GM12878 (cell line): ENCODE results near the gene ZNF689. TPM values are rescaled to one million over a fixed set of nuclear protein-coding genes. Genes with fewer than 3 reads are reported as not detected.

Experiments used
- ATAC-seq: fragments of 200-7000 bp; cut with Tn5 transposase; 3 replicates; pipeline ENCODE4 v1.9.1; 2020; ENCODE audit warnings: mild to moderate bottlenecking, moderate library complexity
- BruUV-seq: library from RNA; stranded (reverse); fragments of 400-500 nt; replicated peaks from 2 replicates; lab custom pipeline; 2021; lab: Mats Ljungman, UMichigan
- CTCF ChIA-PET: fragments of 300-600 bp; sonication (Branson Sonifier 250); formaldehyde crosslinking; extraction: SDS; loops from one replicate; lab custom pipeline; 2021; ENCODE audit warnings: inconsistent platforms; lab: Yijun Ruan, JAX
- POLR2A ChIA-PET: fragments of 350-600 bp; formaldehyde crosslinking; extraction: SDS; loops from one replicate; lab custom pipeline; 2021; ENCODE audit warnings: inconsistent platforms; lab: Charles Lee
- RAD21 ChIA-PET: fragments of 300-600 bp; sonication (Branson Sonifier 250); formaldehyde crosslinking; loops from one replicate; lab custom pipeline; 2023; ENCODE audit warnings: antibody characterized with exemption; ENCODE audit not compliant: unreplicated experiment; lab: Charles Lee
- SMC1A ChIA-PET: fragments of 300-600 bp; sonication (Branson Sonifier 250); formaldehyde crosslinking; loops from one replicate; lab custom pipeline; 2023; ENCODE audit not compliant: unreplicated experiment, uncharacterized antibody; lab: Charles Lee
- DNase-seq: peaks from one replicate; pipeline ENCODE4 v3.0.0-alpha.2; 2011; ENCODE audit warnings: low read depth, low spot score
- FAIRE-seq: peaks from 3 replicates; lab custom pipeline; 2011; peaks lifted over from hg19 to GRCh38; lab: Jason Lieb, UNC
- H2AFZ ChIP-seq: 2 replicates; pipeline ENCODE4 v1.6.0; 2011; ENCODE audit warnings: low read depth, low read length, control low read depth; ENCODE audit not compliant: control insufficient read depth
- H3K27ac ChIP-seq: 2 replicates; pipeline ENCODE4 v1.5.1; 2011; ENCODE audit warnings: control low read depth; ENCODE audit not compliant: control insufficient read depth, insufficient read depth
- H3K27me3 ChIP-seq, 2 experiments: replicated peaks in 1 of 2; 2 replicates each; pipeline versions ENCODE4 v1.6.0 to v1.6.1; 2011; ENCODE audit warnings: low read length in 1 of 2; ENCODE audit not compliant: control insufficient read depth in 2 of 2, insufficient read depth in 2 of 2
- H3K36me3 ChIP-seq, 2 experiments: 2 replicates each; pipeline ENCODE4 v1.5.1; 2011; ENCODE audit warnings: low read length in 1 of 2; ENCODE audit not compliant: control insufficient read depth in 2 of 2, insufficient read depth in 2 of 2
- H3K4me1 ChIP-seq: 2 replicates; pipeline ENCODE4 v1.6.1; 2011; ENCODE audit warnings: mild to moderate bottlenecking, low read length, moderate library complexity, mixed read lengths; ENCODE audit not compliant: control insufficient read depth, insufficient read depth
- H3K4me2 ChIP-seq: 2 replicates; pipeline ENCODE4 v1.6.0; 2011; ENCODE audit warnings: control low read depth; ENCODE audit not compliant: control insufficient read depth, insufficient read depth
- H3K4me3 ChIP-seq: fragments of 200-600 bp; sonication (generic); 2 replicates; pipeline ENCODE4 v1.5.1; 2016
- H3K79me2 ChIP-seq: 2 replicates; pipeline ENCODE4 v1.6.0; 2011; ENCODE audit warnings: low read length; ENCODE audit not compliant: control insufficient read depth, insufficient read depth
- H3K9ac ChIP-seq: 2 replicates; pipeline ENCODE4 v1.8.0; 2011; ENCODE audit warnings: low read length, control low read depth, mixed read lengths; ENCODE audit not compliant: control insufficient read depth, insufficient read depth
- H3K9me3 ChIP-seq: replicated peaks from 3 replicates; pipeline ENCODE4 v1.5.1; 2011; ENCODE audit warnings: mild to moderate bottlenecking, low read length; ENCODE audit not compliant: control insufficient read depth, insufficient read depth
- H4K20me1 ChIP-seq: 2 replicates; pipeline ENCODE4 v1.6.0; 2011; ENCODE audit not compliant: control insufficient read depth, insufficient read depth
- ASH2L ChIP-seq: fragments of 300-600, 200-600 bp; sonication (generic); IDR thresholded peaks from 2 replicates; pipeline ENCODE4 v1.6.1; 2017; ENCODE audit warnings: low read depth, mild to moderate bottlenecking, borderline replicate concordance
- BHLHE40 ChIP-seq, 2 experiments: fragments of 450-650 bp in 1 of 2; IDR thresholded peaks; 2 replicates each; pipeline ENCODE4 v1.6.1; 2011 to 2017; ENCODE audit warnings: low read depth in 2 of 2, borderline replicate concordance in 1 of 2, improper control_type of control experiment in 1 of 2, low read length in 1 of 2, mild to moderate bottlenecking in 1 of 2
- CBX5 ChIP-seq: sonication (generic); IDR thresholded peaks from 2 replicates; pipeline ENCODE4 v1.6.1; 2016; ENCODE audit warnings: low read depth, moderate library complexity, mild to moderate bottlenecking, inconsistent platforms
- FOS ChIP-seq: IDR thresholded peaks from 3 replicates; pipeline ENCODE4 v1.6.1; 2011; ENCODE audit warnings: borderline replicate concordance; ENCODE audit not compliant: insufficient read length; ENCODE audit errors: extremely low read depth
- GABPA ChIP-seq: IDR thresholded peaks from 2 replicates; pipeline ENCODE4 v1.6.1; 2014; ENCODE audit warnings: antibody characterized with exemption, low read depth, mild to moderate bottlenecking, inconsistent platforms
- IKZF1 ChIP-seq: fragments of 450-650 bp; conservative IDR thresholded peaks from 2 replicates; pipeline ENCODE4 v1.6.1; 2017; ENCODE audit warnings: antibody characterized with exemption, mild to moderate bottlenecking
- IRF4 ChIP-seq: IDR thresholded peaks from 2 replicates; pipeline ENCODE4 v1.6.1; 2011; ENCODE audit warnings: low read depth, low read length
- NRF1 ChIP-seq: conservative IDR thresholded peaks from 2 replicates; pipeline ENCODE4 v1.6.1; 2011; ENCODE audit warnings: mild to moderate bottlenecking, low read depth, low read length, improper control_type of control experiment
- PAX8 ChIP-seq: fragments of 450-650 bp; IDR thresholded peaks from 2 replicates; pipeline ENCODE4 v1.6.1; 2017; ENCODE audit warnings: mild to moderate bottlenecking, moderate library complexity
- RAD21 ChIP-seq: IDR thresholded peaks from 2 replicates; pipeline ENCODE4 v1.6.1; 2011; ENCODE audit warnings: mild to moderate bottlenecking, low read depth, low read length, moderate library complexity; ENCODE audit not compliant: insufficient read depth
- RBBP5 ChIP-seq: fragments of 200-600 bp; sonication (generic); conservative IDR thresholded peaks from 2 replicates; pipeline ENCODE4 v1.6.1; 2016
- SMARCA5 ChIP-seq: fragments of 450-650 bp; IDR thresholded peaks from 2 replicates; pipeline ENCODE4 v1.6.1; 2017; ENCODE audit warnings: mild to moderate bottlenecking
- SPI1 ChIP-seq: IDR thresholded peaks from 2 replicates; pipeline ENCODE4 v1.6.1; 2011; ENCODE audit warnings: low read depth, mild to moderate bottlenecking, low read length, moderate library complexity, borderline replicate concordance; ENCODE audit not compliant: insufficient read depth
- TAF1 ChIP-seq: IDR thresholded peaks from 2 replicates; pipeline ENCODE4 v1.6.1; 2011; ENCODE audit warnings: mild to moderate bottlenecking, low read depth, low read length, borderline replicate concordance
- TARDBP ChIP-seq: IDR thresholded peaks from 2 replicates; pipeline ENCODE4 v1.6.1; 2016; ENCODE audit warnings: borderline replicate concordance
- TCF7 ChIP-seq: IDR thresholded peaks from 2 replicates; pipeline ENCODE4 v1.6.1; 2014; ENCODE audit warnings: antibody characterized with exemption, borderline replicate concordance
- ZBED1 ChIP-seq: IDR thresholded peaks from 2 replicates; pipeline ENCODE4 v1.6.1; 2016; ENCODE audit warnings: borderline replicate concordance
- WGBS: methylation state at CpG from one replicate; pipeline ENCODE4 v1.1.6; 2016; ENCODE audit warnings: low lambda C conversion rate; ENCODE audit not compliant: insufficient replicate concordance, insufficient coverage; ENCODE audit errors: missing lambda C conversion rate; 5-methylcytosine and 5-hydroxymethylcytosine counted together
- in situ Hi-C: fragments of 300-500 bp; cut with MboI; formaldehyde crosslinking; loops from 9 replicates; pipeline ENCODE4 v1.14.3; 2018; ENCODE audit warnings: mixed read lengths
- intact Hi-C: fragments of 100-400 bp; cut with micrococcal nuclease; formaldehyde crosslinking; loops from one replicate; pipeline ENCODE4 v1.14.2; 2022; ENCODE audit not compliant: unreplicated experiment
- polyA plus RNA-seq, 11 experiments: library from polyadenylated mRNA; depleted of rRNA in 4 of 11; unstranded in 6 of 11; stranded (reverse) in 5 of 11; fragments of >200 nt; fragmentation: Nextera tagmentation in 4 of 11; fragmentation: Illumina TruSeq in 1 of 11; extraction: Ambion mirVana in 4 of 11; extraction: Trizol in 1 of 11; gene quantifications; 1 replicate in 1 of 11; 2 replicates in 10 of 11; pipeline versions ENCODE4 v1.2.1 to v1.2.3, GENCODE V29; 2011 to 2016; ENCODE audit warnings: inconsistent platforms in 2 of 11, missing spikeins in 2 of 11, low read depth in 1 of 11
- total RNA-seq, 4 experiments: library from RNA; depleted of rRNA in 3 of 4; stranded (reverse); fragments of >200 nt in 3 of 4; fragmentation: Illumina TruSeq in 1 of 4; extraction: Trizol in 1 of 4; gene quantifications; 2 replicates each; pipeline versions ENCODE4 v1.2.1 to v1.2.3, GENCODE V29; 2013 to 2021
- TF ChIP-seq, protein P1 (sequence below): fragments of 450-650 bp; IDR thresholded peaks from 2 replicates; pipeline ENCODE4 v1.6.1; 2017; ENCODE audit warnings: mild to moderate bottlenecking
- TF ChIP-seq, protein P2 (sequence below): fragments of 450-650 bp; IDR thresholded peaks from 2 replicates; pipeline ENCODE4 v1.6.1; 2017; ENCODE audit warnings: borderline replicate concordance
- TF ChIP-seq, protein P3 (sequence below): IDR thresholded peaks from 2 replicates; pipeline ENCODE4 v1.6.1; 2012; ENCODE audit warnings: low read depth, low read length, improper control_type of control experiment

ZNF689 gene
- total and polyA plus RNA-seq, 10 of the 15 experiments (the other 5 are each of a cell fraction or from before 2014, with no cell fraction given) = 4.7 to 13.2 (median 8.5) TPM

DNA sequence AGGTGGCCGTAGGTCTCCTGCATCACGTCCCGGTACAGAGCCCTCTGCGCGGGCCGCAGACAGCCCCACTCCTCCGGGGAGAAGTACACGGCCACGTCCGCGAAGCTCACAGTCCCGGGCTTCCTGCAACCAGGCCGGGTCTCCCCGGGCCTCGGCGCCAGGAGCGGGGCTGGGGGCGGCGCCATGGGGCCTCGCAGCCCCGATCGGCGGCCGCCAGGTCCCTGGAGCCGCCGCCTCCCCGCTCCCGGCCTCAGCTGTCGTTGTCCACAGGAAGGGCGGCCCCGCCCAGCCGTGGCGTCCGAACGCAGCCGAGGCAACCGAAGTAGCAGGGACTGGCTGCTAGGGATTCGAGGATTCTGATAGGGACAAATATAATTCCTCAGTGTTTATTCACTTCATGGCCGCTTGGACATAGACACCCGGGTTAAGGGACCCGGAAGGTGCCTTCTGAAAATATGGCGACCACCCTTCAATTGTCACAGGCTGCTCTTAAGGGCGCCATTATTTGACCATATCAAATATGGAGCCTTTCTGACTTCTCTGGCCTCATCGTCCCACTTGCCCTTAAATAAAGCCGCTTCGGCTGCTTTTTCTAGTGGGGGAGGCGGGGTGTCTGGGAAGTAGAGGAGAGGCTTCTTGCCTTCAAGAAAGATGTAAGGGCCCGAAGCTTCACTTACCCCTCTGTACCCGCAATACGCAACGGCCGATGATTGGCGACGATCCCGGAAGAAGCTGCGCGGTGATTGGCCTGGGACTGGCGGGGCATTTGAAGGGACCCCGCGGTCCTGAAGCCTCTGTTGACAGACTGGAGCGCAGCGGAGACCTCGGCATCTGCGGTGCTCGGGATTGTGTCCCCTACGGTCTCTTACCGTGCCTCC is 38.5 kb downstream of the ZNF689 start, which contains the start of gene ZNF688:
Gene ZNF688 (minus strand): TSS at position 270 of the 878 bp plus-strand sequence. CDS start 85 bp downstream, at position 185.
- ChIA-PET CTCF (interaction anchor here (0.6 to 3.1 kb wide), 12 partner anchors 10 to 142 kb away, joined by 3 to 13 read pairs (median 4); partner anchors contain the start of genes DCTPP1, ZNF689, ZNF764 and ZNF785), SMC1A (interaction anchor here (0.8 to 1.8 kb wide), 9 partner anchors 10 to 480 kb away, joined by 3 to 10 read pairs (median 3); partner anchors contain the start of genes DCTPP1, TBX6 and ZNF785), RAD21 (interaction anchor here (0.8 to 3.3 kb wide), 9 partner anchors 13 to 142 kb away, joined by 3 to 28 read pairs (median 6); partner anchors contain the start of genes DCTPP1, ZNF747, ZNF764 and ZNF785), POLR2A (interaction anchor here (0.6 to 3.1 kb wide), 15 partner anchors 10 to 142 kb away, joined by 3 to 31 read pairs (median 5); partner anchors contain the start of genes DCTPP1, ZNF747 and ZNF764)
- Histone ChIP-seq H3K27ac (peak within 1 kb of the TSS; percentile 93), H3K4me3 (peak within 1 kb of the TSS; percentile 81), H3K27me3 (no peaks in the 10 kb centered on the region), H3K4me2 (peak within 1 kb of the TSS; percentile 99), H2AFZ (peak within 1 kb of the TSS; percentile 71), H3K9me3 (no peaks in the 10 kb centered on the region), H3K9ac (peak within 1 kb of the TSS; percentile 90), H3K36me3 (no peaks in the 10 kb centered on the region; a peak in 1 of 4 replicates), H4K20me1 (no peaks in the 10 kb centered on the region), H3K4me1 (peaks cover 27% of the 10 kb centered on the region), H3K79me2 (peaks cover 11% of the 10 kb centered on the region)
- intact Hi-C loops (loop anchor here (1.0 to 10.0 kb wide), 2 partner anchors 36 to 83 kb away; partner anchors contain the start of genes FBRS and PRR14), in situ Hi-C loops (no loop called here)
- ATAC-seq (peak; percentile 89), DNase-seq (peak; percentile 95), FAIRE-seq (peak; percentile 98)
- 2% methylated on average over 63 of the region's 67 CpGs for WGBS
- BruUV-seq = TSS peak; percentile 70
- peak; percentile 52; the same call in 1 of the 2 replicates for TF ChIP-seq SMARCA5
- TF ChIP-seq TCF7 = no peak
- TF ChIP-seq, protein P1, sequence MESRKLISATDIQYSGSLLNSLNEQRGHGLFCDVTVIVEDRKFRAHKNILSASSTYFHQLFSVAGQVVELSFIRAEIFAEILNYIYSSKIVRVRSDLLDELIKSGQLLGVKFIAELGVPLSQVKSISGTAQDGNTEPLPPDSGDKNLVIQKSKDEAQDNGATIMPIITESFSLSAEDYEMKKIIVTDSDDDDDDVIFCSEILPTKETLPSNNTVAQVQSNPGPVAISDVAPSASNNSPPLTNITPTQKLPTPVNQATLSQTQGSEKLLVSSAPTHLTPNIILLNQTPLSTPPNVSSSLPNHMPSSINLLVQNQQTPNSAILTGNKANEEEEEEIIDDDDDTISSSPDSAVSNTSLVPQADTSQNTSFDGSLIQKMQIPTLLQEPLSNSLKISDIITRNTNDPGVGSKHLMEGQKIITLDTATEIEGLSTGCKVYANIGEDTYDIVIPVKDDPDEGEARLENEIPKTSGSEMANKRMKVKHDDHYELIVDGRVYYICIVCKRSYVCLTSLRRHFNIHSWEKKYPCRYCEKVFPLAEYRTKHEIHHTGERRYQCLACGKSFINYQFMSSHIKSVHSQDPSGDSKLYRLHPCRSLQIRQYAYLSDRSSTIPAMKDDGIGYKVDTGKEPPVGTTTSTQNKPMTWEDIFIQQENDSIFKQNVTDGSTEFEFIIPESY = no peak
- TF ChIP-seq IRF4 = no peak
- TF ChIP-seq PAX8 = peak; percentile 81
- TF ChIP-seq NRF1 = no peak
- TF ChIP-seq, protein P2, sequence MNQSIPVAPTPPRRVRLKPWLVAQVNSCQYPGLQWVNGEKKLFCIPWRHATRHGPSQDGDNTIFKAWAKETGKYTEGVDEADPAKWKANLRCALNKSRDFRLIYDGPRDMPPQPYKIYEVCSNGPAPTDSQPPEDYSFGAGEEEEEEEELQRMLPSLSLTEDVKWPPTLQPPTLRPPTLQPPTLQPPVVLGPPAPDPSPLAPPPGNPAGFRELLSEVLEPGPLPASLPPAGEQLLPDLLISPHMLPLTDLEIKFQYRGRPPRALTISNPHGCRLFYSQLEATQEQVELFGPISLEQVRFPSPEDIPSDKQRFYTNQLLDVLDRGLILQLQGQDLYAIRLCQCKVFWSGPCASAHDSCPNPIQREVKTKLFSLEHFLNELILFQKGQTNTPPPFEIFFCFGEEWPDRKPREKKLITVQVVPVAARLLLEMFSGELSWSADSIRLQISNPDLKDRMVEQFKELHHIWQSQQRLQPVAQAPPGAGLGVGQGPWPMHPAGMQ = no peak
- peak in 1 of 2 experiments; percentile 31; a peak in 1 of 4 replicates for TF ChIP-seq BHLHE40 (IDR thresholded peaks at IDR 0.05; ENCODE audit: borderline replicate concordance in 1 of 2, low read depth in 2 of 2, low read length in 1 of 2)
- TF ChIP-seq GABPA = peak; percentile 65; the same call in 1 of the 2 replicates
- TF ChIP-seq ZBED1 = no peak
- TF ChIP-seq, protein P3, sequence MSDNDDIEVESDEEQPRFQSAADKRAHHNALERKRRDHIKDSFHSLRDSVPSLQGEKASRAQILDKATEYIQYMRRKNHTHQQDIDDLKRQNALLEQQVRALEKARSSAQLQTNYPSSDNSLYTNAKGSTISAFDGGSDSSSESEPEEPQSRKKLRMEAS = peak; percentile 15; the same call in 1 of the 2 replicates
- TF ChIP-seq TARDBP = peak; percentile 89
- TF ChIP-seq FOS = peak; percentile 45
- TF ChIP-seq SPI1 = no peak
- peak; percentile 97 for TF ChIP-seq IKZF1
- TF ChIP-seq CBX5 = 0 out of 2 replicates have a peak, but pooled peaks have one; percentile 28
- no peak for TF ChIP-seq RAD21
- TF ChIP-seq ASH2L = no peak; the same call in 1 of the 2 replicates
- TF ChIP-seq TAF1 = peak; percentile 64; the same call in 1 of the 2 replicates
- TF ChIP-seq RBBP5 = no peak
